ENCODE results near the gene CRIP3.

CRIP3 gene

DNA sequence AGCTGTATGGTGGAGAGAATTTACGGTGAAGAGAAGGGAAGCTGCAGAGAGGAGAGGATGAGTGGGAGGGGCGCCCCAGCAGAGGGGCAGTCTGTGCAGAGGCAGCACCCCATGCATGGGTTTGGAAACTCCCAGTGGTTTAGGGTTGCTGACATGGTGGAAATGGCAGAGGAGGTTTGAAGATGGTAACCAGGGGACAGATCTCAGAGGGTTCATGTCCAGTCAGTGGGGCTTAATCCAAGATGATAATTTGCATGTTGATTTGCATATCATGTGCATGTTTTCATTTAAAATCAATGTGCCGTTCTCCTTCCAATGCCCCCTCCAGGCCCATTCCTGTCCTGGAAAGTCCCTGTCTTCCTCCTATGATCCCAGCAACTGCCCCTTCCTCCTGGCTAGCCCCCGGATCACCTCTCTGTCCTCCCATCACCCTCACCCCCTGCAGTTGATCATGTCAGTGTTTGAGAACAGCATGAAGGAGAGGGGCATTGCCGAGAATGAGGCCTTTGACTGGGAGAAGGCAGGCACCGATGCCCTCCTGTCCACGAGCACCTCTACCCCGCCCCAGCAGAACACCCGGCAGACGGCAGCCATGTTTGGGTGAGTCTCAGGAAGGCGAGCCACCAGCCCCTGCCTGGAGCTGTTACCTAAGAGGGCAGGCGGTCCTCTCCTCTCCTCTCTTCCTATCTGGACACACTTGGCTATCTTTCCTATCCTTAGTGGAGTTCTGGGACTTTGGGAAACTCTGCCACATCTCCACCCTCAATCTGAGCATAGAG lies 51.1 kb downstream of the CRIP3 start:
- Mint-ChIP-seq H3K4me3 (no peak overlapping the region), H3K27ac (peak overlapping the region in 1 of 2 donors; percentile 21), H3K9me3 (no peaks in the 10 kb centered on the region), H3K36me3 (ENCODE audit: insufficient read depth) (no peaks in the 10 kb centered on the region), H3K27me3 (peaks cover 34 to 67% of the 10 kb centered on the region in 2 donors), H3K4me1 (ENCODE audit: low read depth in 2 of 2) (no peaks in the 10 kb centered on the region)
- DNase-seq (no peak), ATAC-seq (replicated peaks) (no peak)

DNA sequence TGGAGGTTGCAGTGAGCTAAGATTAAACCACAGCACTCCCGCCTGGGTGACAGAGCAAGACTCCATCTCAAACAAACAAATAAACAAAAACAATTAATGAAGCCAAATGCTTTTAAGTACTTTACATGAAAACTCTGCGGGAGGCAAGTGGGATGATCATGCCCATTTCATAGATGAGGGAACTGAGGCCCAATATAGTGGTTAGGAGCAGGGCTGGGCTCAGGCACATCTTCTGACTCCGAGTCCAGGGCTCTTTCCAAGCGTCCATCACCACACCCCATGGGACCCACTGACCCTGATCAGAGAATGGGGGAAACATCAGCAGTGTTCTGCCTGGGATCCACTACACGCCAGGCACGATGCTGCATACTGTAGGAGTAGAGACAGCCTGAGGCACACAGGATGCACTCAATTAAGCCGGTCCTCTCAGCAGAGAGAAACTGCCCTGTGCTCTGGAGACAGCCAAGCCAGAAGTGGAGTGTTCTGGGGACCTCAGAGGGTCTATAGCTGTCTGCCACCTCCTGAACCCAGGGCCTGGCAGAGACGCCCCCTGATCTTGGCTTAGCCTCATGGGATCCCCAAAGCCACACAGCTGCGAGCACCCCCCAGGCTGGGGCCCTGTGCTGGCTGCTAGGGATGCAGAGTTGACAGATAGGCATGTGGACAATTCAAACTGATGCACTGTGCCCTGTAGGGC lies 51.8 kb downstream of the CRIP3 start:
- ATAC-seq (replicated peaks) (no peak), DNase-seq (no peak)
- no peaks in the 10 kb centered on the region for H3K4me1 Mint-ChIP-seq (ENCODE audit: low read depth in 2 of 2)
- H3K27me3 Mint-ChIP-seq: peaks cover 41 to 74% of the 10 kb centered on the region in 2 donors
- no peaks in the 10 kb centered on the region for H3K9me3 Mint-ChIP-seq
- H3K4me3 Mint-ChIP-seq: no peak overlapping the region
- H3K27ac Mint-ChIP-seq: no peak overlapping the region
- no peaks in the 10 kb centered on the region for H3K36me3 Mint-ChIP-seq (ENCODE audit: insufficient read depth)

All from effector memory CD8-positive, alpha-beta T cell (primary cell).